ENCODE measurements around the gene TFF3.

TFF3 gene

DNA sequence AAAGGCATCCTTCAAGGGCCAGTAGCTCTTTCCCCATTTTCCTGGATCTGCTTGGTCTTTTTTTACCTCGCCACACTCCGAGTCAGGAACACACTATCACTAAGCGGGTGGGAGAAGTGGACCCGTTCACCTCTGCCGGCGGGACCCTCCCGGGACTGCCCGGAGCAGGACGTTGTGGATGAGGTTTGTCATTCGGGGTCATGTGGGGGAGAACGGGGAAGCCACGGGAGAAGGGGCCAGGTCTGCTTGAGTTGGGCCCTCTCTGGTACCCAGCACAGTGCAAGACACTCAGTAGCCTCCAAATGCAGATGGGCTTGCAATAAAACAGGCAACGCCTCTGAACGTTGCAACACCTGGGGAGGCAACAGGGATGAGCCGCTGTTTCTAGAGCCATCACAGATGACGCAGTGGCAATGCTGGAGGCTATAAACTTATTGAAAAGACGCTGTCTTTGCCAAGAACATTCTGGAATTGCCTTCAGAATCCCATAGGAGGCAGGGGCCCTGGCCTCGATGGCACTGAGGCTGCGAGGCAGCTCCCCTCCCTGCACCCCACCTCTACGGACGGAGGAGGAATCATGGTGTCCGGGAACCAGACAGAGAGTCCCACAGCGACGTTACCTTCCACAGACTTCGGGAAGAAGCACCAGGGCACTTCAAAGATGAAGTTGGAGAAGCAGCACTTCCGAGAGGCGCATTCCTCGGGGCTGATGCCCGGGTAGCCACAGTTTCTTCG lies 31.8 kb upstream of the TFF3 start:
- DNase-seq (ENCODE audit: low read depth in 2 of 2): no peak

DNA sequence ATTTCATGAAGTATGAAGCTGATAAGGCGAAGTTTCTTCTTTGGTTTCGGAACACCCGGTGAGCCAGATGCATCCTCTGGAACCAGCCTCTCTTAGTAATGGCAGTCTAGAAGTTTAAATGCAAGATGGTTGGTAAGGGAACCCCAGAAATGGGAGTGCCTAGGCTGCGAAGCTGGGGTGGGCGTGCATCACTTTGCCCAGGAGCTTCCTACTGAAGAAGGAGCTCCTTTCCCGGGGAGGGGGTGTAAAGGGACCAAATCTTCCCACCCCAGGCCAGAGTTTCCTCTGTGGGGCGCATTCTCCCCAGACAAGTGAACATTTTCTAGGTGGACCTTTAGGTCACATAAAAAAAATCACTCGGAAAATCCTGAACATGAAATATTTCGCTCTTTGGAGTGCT lies 31.2 kb upstream of the TFF3 start:
- no peak for DNase-seq (ENCODE audit: low read depth in 2 of 2)

DNA sequence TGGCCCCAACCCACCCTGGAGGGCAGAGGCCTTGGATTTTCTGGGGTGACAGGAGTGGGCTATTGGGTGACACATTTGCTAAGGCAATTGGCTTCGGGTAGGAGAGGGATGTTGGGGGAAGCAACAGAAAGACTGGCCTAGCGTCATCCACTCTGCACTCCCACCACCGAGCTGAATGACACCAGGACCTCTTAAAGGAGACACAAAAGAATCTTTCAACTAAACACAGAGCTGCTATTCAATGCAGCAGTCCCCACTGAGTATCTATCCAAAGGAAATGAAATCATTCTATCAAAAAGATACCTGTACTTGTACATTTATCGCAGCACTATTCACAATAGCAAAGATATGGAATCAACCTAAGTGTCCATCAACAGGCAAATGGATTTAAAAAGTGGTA lies 29.4 kb upstream of the TFF3 start:
- DNase-seq (ENCODE audit: low read depth in 2 of 2): no peak

DNA sequence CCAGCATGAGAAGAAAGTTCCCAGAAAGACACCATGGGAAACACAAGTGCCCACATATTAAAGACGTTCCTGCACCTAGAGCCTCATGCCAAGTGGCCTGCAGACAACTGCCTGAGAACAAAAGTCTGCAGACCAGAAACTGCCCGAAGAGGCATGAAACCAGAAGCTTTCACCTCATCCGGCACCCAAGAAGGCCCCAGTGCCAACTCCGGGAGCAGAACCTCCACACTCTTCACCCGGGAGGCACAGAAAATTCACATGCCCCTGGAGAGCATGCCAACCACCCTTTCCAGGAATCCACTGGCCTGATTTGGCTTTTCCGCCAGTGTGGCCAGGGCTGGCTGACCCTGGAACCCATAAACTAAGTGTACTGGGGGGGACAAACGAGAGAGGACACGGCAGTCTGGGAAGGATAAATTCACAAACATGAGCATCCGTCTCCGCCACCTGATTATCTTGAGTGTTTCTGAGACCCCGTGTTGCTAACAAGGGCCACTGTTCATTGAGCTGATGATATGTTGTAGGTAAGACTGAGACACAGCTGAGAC lies 28.8 kb upstream of the TFF3 start:
- DNase-seq (ENCODE audit: low read depth in 2 of 2): no peak

DNA sequence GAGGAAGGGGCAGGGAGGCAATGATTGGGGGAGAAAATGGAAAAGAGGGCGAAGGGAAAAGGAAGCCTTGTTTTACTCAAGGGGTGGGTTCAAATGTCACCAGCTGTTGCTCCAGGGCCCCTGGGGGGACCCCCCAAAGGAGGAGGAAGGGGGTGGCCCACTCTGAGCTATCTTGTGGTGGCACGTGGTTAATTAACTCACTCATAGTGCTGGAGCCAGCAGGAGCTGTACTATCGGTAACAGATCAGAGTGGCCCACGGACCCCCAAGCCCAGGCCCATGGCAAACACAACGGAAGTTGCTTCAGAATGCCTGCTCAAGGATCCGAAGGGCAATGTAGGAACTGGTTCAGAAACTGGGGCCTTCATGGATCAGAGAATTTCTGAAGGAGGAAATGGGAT lies 28.3 kb upstream of the TFF3 start:
- DNase-seq (ENCODE audit: low read depth in 2 of 2): no peak

DNA sequence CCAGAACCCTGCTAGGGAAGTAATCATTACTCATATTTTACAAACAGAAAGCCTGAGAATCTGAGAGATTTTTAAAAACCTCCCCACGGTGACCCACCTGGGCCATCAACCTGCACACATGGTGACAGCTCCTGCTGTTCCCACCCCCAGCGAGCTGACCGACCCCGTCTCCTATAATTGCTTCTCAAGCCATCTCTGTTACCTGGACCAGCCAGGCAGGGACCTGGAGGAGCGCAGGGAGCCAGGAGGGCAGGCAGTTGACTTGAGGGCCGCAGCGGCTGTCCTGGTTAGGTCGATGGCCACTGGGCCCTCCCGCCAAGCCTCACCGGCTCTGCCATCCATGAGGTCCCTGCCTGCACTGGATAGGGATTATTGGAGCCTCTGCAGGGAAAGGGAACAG lies 27.9 kb upstream of the TFF3 start:
- no peak for DNase-seq (ENCODE audit: low read depth in 2 of 2)

DNA sequence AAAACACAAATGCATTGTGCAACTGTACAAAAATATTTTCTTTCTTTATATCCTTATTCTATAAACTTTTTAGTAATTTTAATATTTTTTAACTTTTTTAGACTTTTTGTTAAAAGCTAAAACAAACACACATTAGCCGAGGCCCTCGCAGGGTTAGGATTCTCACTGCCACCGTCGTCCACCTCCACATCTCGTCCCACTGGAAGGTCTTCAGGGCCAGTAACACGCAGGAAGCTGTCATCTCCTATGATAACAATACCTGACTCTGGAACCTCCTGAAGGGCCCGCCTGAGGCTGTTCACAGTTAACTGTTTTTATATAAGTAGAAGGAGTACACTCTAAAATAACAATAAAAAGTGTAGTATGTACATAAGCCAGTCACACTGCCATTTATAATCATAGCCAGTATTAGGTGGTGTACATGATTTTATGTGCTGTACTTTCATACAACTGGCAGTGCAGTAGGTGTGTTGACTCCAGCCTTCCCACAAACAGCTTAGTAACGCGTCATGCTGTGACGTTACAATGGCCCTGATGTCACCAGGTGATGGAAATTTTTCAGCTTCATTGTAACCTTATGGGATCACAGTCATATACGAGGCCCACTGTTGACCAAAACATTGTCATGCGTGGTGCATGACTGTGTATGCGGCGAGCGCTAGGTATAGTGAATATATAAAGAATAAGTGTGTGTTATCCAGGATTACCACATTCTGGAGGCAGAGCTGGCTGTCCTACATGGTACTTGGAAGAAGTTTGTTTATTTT lies 26.8 kb upstream of the TFF3 start:
- DNase-seq (ENCODE audit: low read depth in 2 of 2): no peak

DNA sequence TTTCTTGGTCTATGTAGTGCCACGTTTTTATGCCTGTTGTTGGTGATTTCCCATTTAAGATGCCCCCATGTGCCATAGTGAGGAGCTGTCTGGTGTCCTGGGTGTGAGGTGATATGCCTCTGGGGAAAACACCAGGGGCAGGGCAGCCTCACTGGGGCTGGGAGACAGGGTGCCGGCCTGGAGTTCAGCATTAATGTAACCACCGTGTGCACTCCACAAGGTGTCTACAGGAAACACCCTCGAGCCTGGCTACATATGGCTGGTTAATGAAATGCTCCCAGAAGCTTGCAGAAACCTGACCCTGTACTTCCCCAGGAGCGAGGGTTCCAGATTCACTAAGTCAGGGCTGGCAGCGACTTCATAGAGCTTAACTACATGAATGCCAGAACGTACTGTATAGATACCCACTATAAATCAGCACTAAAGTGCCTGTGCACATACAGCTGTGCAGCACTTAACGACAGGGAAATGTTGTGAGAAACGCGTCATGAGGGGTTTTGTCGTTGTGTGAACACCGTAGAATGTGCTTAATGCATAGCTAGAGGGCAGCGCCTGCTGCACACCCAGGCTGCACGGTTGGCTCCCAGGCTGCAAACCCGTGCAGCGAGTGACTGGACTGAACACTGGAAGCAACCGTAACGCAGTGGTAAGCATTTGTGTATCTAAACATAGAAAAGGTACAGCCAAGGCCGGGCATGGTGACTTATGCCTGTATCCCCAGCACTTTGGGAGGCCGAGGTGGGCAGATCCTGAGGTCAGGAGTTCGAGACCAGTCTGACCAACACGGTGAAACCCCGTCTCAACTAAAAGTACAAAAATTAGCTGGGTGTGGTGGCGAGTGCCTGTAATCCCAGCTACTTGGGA lies 25.2 kb upstream of the TFF3 start:
- no peak for DNase-seq (ENCODE audit: low read depth in 2 of 2)

DNA sequence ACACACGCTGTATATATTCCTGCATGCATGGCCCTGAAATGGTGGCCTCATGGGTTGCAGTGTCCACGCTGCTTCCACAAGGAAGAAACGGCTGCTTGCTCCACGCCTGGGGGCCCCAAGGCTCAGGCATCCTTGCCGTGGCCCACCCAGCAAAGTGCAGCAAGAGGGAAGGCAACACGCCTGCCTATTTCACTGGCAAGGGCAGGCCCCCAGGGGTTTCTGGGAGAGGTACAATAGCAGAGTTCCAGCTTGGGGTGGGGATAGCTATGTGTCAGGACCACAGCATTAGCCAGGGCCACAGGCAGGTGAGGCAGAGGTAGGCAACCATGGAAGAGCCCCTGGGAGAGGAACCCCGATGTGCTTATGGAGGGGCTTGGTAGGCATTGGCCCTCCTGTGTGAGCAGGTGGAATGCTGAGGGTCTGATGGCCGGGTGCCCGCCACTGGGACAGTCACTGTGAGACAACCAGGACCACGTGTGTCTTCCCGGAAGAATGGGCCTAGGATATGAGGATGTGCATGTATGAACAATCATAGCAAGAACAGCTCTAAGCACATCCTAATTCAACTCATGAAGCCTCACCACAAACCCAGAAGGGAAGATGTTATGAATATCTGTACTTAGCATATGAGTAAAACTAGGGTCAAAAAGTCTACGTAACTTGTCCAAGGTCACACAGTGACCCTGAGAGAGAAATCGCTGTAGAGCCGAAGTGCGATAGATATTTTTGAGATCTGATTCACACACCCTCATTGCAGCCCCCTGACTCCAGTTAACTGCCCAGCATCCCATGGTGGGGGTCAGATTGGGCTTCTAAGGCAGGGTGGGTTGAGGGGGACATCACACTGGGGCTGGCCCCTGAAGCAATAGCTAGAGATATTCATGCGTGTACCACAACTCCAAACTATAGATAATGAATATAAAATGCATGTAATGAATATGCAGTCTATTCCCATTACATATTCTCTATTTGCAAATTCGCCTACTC lies 23.8 kb upstream of the TFF3 start:
- DNase-seq (ENCODE audit: low read depth in 2 of 2): no peak

DNA sequence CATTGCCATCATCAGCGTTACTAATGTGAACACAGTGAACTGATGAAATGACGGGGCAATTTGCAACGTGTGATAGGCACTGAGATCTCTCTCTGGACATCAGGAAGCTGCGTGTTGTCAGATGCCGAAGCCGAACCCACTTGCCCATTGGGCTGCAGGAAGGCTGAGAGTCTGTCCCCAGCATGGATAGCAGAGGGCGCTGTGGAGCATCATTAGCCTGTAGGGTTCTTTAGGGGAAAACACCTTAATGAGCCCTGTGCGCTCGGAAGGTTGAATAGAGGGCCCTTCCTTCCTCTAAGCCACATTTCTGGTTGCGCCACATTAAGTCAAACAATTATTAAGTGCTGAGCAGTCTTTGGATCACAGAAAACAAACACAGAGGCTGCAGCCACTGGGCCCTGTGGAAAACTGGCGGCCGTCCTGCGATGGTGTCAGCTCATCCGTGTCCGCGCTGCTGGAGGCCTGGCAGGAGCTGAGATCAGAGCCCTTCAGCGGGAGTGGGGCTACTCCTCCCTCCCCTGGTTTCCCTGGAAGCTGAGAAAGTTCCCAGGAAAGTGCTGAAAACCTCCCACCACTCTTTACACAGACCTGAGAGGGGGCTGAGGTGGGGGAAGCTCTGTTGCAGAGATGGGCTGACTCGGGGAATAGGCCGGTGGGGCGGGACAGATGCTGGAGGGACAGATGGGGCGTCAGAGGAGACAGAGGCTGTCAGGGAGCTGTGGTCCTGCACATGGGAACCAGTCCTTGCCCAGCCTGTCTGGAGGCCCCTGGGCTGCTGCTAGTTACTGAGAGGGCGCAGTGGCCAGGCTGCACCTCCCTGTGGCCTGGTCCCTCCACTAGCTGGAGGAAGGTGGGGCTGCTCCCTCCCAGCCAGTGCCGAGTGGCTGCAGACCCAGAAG lies 22.9 kb upstream of the TFF3 start:
- peak; percentile 63 to 74 for DNase-seq (ENCODE audit: low read depth in 2 of 2)

DNA sequence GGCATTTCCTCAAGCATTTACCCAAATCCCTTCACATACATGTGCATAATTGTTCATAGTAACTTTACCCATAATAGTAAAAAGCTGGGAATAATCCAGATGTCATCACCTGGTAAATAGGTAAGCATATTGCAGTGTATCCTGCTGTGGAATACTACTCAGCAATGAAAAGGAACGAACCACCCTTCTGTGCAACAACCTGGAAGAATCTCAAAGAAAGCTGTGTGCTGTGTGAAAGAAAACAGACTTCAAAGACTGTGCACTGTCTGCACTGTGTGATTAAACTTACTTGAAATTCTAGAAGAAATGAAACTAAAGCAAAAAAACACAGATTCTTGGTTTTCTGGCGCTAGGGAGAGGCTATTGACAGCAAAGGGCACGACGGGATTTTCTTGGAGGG lies 22.1 kb upstream of the TFF3 start:
- no peak for DNase-seq (ENCODE audit: low read depth in 2 of 2)

DNA sequence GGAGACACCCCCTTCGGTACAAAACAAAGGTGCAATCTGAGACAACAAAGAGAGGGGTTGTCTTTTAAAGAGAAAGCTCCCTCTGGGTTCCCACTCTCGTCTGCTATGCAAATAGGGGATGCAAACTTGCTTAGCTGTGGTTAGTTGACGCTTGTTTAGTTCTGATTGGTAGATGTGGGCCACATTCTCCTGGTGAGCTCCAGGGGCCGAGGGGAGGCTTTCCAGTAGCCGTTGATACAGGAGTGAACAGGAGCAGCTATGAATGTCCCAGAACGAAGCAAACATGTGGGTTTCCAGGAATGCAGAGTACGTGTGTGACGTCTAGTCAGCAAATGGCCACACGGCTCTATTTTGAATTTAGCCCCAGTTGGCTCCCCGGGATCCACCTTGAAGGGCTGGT lies 20.8 kb upstream of the TFF3 start:
- DNase-seq (ENCODE audit: low read depth in 2 of 2): no peak

DNA sequence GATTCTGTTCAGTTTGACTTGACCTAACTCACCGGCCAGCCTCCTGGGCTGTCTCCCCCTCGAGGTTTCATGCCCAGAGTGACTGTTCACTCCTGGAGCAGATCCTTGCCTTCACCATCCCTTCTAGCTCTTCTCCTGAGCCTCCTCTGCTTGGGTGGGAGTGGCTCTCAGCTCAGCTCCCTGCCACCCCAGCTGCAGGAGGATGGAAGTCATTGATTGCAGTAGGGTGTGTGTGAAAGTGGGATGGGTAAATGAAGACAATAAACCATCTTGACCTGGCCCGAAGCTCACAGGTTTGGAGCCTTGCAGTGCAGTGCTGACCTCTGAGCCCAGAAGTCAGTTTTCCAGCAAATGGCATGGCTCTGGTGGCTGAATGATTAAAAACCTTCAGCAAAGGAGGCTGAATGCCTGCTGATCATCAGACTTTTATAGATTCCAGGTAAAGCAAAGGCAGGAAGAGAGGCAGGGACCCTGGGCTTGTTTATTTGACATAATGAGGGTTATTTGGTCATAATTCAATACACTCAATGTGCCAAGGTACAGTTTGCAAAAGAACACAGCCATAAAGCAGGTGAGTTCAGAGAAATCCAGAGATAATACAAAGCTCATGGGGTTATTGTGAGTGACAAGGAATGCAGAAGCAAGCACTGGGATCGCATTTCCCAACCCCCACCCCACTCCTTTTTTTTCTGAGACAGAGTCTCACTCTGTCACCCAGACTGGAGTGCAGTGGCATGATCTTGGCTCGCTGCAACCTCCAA lies 17.5 kb upstream of the TFF3 start:
- DNase-seq (ENCODE audit: low read depth in 2 of 2): no peak

DNA sequence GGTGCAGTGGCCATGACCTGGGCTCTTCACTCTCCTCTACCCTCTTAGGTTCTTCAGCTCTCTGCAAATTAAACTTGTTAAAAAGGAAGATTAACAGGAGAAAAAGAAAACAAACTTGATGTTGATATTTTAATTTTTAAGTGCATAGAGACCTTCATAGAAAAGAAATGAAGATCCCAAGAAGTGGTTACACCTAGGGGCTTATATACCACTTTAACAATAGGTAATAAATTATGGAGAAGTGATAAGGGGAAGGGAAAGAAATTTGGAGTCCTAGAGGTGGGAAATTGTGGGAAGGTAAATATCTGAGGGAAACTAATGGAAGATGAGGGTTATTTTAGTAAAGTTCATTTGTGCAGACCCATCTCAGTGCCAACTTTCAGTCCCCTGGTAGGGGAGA lies 16.5 kb upstream of the TFF3 start:
- DNase-seq (ENCODE audit: low read depth in 2 of 2): no peak

DNA sequence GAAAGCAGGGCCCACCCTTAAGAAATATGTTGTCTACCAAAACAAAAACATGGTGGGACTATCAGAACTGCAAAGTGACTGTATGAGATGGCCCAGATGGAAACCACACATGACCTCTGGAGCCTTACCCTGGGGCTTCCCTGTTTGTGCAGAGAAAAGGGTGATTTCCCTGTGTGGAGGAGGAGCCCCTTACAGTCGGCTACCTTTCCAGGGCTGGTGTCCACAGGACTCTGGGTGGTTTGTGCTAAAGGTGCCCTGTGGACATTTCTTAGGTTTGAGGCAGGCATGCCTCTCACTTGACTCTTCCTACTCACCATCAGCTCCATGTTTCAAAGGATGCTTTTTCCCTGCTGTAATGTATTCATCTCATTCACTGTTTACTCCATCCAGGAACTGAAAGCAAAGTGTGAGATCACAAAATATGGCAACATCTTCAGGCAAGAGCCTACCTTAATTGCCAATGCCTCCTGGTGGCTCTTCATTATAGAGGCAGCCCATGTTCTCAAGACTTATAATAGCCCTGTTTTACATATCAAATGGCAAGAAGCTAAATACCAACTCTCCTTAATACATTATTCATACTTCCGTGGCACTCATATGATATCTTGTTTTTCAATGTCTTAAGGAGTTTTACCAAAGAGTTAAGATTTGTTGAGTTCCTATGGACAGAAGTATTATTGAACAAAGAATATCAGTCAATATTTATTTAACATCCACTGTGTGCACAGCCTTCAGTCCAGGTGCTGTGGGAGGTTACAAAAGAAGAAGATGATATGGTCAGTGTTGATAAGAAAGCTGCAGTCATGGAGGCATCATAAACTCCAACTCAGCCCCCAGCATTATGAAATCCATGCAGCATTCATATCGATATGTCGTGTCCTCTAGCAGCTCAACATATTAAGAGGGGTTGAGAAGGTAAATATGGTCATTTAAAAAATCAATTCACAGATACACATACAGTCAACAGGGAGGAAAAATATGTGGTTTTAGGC lies 15.5 kb upstream of the TFF3 start:
- no peak for DNase-seq (ENCODE audit: low read depth in 2 of 2)

DNA sequence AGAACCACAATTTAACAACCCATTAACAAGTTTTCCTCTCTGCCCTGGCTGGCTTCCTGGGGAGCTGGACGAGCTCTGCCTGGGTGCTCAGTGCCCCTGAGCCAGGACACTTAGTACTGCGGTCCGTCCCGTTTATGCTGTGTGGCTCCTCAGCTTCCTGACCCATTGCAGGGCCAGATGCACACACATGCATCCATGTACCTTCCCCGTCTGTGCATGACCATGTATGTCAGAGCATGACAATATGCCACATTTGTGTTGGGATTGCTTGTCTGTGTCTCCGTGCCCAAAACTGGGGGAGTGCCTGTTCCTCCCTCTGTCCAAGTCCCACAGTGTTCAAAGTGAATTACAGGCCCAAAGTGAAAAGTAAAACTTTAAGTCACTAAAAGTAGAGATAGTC lies 9.7 kb upstream of the TFF3 start:
- no peak for DNase-seq (ENCODE audit: low read depth in 2 of 2)

DNA sequence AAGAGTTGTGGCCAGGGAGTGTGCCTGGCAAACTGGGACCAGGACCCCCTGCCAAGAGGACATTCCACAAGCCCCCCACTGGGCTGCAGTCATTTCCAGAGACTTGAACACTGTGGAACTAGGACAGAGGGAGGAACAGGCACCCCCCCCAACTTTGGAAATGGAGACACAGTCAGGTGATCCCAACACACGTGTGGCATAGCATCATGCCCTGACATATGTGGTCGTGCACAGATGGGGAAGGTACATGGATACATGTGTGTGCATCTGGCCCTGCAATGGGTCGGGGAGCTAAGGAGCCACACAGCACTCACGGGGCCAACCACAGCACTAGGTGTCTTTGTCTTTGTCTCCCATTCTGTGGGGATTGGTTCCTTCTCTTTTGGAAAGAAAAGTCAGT lies 6.6 kb upstream of the TFF3 start:
- no peak for DNase-seq (ENCODE audit: low read depth in 2 of 2)

DNA sequence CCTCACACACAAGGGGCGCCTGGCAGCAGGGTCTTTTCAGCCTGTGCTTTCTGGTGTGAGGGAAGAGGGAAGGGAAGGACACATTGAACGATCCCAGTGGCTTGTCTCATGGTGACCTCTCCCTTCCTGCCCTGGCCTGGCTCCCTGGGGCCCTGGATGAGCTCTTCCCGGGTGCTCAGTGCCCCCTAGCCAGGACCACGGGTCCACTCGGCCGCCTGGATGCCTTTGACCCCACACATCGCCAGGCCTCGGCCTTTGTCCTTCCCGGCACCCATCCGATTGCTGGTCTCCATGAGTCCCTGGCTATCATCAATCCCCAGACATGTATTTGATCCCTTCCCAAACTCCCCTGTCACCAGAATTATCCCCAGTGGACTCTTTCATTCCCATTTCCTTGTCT lies 6.0 kb upstream of the TFF3 start:
- DNase-seq (ENCODE audit: low read depth in 2 of 2): no peak

Data from stimulated activated CD8-positive, alpha-beta memory T cell treated with anti-CD3 and anti-CD28 coated beads, Interleukin-2, amount 100 ng/mL, for 48 hours (primary cell).